Measurements from ENCODE around the gene OSGIN1. TPM values are rescaled to one million over a fixed set of nuclear protein-coding genes. Genes with fewer than 3 reads are reported as not detected.

Gene OSGIN1
- total and polyA plus RNA-seq, 3 donors from 2014 or later, result 12.3 to 18.5 (median 13.5) TPM

DNA sequence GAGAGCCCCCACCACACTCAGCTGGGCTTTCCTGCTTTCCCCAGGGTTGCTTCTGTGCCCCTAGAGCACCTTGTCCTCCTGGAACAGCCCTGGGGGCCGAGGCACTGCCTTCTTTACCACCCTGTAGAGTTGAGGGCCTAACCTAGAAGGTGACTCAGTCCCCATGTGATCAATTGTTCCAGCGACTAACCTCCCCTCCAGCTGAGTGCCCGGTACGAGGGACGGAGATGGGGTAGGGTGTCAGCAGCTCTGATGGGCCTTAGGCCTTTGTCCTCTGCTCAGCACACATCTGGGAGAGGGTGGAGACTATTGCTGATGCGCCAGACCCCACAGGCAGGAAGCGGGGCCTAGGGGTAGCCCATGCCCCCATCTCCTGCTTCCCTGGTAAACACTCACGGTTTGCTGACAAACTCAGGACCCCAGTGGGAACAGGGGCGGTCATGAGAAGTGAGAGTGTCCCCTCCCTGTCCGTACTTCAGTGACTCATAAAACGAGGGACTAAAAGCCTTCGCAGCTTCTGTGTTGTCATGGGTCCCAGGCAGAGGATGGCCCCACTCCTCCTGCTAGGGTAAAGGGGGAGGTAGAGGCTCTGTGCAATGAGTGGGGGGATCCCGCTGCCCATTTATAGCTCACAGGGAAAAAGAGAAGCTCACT, 48.1 kb downstream of the OSGIN1 start:
- no peaks in the 10 kb centered on the region for H3K27me3 ChIP-seq
- TF ChIP-seq, protein P1, sequence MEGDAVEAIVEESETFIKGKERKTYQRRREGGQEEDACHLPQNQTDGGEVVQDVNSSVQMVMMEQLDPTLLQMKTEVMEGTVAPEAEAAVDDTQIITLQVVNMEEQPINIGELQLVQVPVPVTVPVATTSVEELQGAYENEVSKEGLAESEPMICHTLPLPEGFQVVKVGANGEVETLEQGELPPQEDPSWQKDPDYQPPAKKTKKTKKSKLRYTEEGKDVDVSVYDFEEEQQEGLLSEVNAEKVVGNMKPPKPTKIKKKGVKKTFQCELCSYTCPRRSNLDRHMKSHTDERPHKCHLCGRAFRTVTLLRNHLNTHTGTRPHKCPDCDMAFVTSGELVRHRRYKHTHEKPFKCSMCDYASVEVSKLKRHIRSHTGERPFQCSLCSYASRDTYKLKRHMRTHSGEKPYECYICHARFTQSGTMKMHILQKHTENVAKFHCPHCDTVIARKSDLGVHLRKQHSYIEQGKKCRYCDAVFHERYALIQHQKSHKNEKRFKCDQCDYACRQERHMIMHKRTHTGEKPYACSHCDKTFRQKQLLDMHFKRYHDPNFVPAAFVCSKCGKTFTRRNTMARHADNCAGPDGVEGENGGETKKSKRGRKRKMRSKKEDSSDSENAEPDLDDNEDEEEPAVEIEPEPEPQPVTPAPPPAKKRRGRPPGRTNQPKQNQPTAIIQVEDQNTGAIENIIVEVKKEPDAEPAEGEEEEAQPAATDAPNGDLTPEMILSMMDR (IDR thresholded peaks at IDR 0.05), result no peak
- no peak for TF ChIP-seq POLR2A (IDR thresholded peaks at IDR 0.05)

DNA sequence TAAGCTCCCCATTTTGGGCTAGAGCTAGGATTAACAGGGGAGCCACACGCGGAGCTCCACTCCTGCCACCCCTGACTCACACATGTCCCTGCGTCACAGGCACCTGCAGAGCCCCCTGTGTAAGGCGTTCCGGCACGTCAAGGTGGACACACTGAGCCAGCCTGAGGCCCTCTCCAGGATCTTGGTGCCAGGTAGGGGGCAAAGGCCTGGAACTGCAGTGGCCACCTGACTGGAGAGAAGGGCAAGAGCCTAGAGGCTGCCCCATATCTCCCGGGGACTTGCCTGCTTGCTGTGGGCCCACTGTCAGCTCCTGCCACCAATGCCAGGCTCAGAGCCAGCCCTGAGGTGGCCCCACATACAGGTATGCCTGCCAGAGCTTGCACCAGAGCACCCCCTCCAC, 48.7 kb downstream of the OSGIN1 start:
- TF ChIP-seq, protein P1 (IDR thresholded peaks at IDR 0.05), result no peak
- no peak for TF ChIP-seq POLR2A (IDR thresholded peaks at IDR 0.05)
- DNase-seq, result no peak
- 90 to 100% methylated on average over 6 of the region's 7 CpGs for WGBS, 2 donors
- Histone ChIP-seq H3K36me3 (ENCODE audit: low read depth, missing control alignments) (no peaks in the 10 kb centered on the region), H3K9me3 (no peaks in the 10 kb centered on the region), H3K27ac (no peak overlapping the region), H3K4me3 (no peak overlapping the region), H3K4me1 (no peaks in the 10 kb centered on the region), H3K27me3 (no peaks in the 10 kb centered on the region)
- intact Hi-C loops (cut with DNase I; ENCODE audit: low total_unique reads), result no loop called here

More for the DNA sequence above, 48.1 kb downstream of the OSGIN1 start:
- WGBS, 2 donors, result 88 to 91% methylated on average over 10 to 13 of the region's 13 CpGs
- no peak overlapping the region for H3K4me3 ChIP-seq
- intact Hi-C loops (cut with DNase I; ENCODE audit: low total_unique reads), result no loop called here
- no peaks in the 10 kb centered on the region for H3K4me1 ChIP-seq
- H3K36me3 ChIP-seq (ENCODE audit: low read depth, missing control alignments), result no peaks in the 10 kb centered on the region
- H3K27ac ChIP-seq, result no peak overlapping the region
- DNase-seq, result no peak
- no peaks in the 10 kb centered on the region for H3K9me3 ChIP-seq

DNA sequence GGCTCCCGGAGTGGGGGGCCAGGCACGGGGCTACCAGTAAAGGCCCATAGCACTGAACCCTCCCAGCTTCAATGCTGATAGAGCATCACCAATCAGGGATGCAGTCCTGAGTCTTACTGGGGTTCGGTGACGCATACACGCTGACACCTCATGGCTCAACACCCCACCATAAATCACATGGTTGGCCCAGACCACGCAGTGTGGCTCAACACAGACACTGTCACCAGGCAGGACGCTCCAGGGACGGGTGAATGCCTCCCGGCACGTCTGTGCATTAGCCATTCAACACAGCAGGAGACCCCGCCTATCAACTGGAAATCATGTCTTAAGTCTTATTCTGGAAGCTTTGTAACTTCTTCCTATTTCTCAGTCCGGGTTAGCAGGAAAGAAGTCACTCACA, 50.0 kb downstream of the OSGIN1 start:
- no peak overlapping the region for H3K27ac ChIP-seq
- no peaks in the 10 kb centered on the region for H3K9me3 ChIP-seq
- H3K27me3 ChIP-seq, result no peaks in the 10 kb centered on the region
- intact Hi-C loops (cut with DNase I; ENCODE audit: low total_unique reads), result no loop called here
- H3K36me3 ChIP-seq (ENCODE audit: low read depth, missing control alignments), result no peaks in the 10 kb centered on the region
- no peak overlapping the region for H3K4me3 ChIP-seq
- TF ChIP-seq, protein P1 (IDR thresholded peaks at IDR 0.05), result no peak
- no peak for TF ChIP-seq POLR2A (IDR thresholded peaks at IDR 0.05)
- 82 to 87% methylated on average over 12 of the region's 12 CpGs for WGBS, 2 donors
- no peak for DNase-seq
- no peaks in the 10 kb centered on the region for H3K4me1 ChIP-seq

DNA sequence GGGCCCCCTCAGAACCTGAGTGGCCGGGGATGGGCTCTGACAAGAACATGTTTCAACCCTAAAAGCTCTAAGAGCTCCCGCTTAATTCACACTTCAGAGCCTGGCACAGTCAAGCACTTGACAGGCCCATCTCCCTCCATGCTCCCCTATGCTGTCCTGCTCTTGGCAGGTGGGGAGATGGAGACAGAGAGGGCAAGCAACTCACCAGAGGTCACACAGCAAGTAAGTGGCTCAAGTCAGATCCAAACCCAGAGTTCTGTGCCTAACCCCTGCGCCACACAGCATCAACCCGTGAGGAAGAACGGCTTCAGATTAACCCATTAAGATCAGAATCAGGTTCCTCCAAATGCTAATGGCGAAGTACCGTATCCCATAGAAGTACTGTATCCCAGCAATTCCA, 51.4 kb downstream of the OSGIN1 start:
- Histone ChIP-seq H3K27me3 (no peaks in the 10 kb centered on the region), H3K9me3 (no peaks in the 10 kb centered on the region), H3K4me3 (no peak overlapping the region), H3K27ac (no peak overlapping the region), H3K36me3 (ENCODE audit: low read depth, missing control alignments) (no peaks in the 10 kb centered on the region), H3K4me1 (no peaks in the 10 kb centered on the region)
- no peak for DNase-seq
- intact Hi-C loops (cut with DNase I; ENCODE audit: low total_unique reads), result no loop called here
- no peak for TF ChIP-seq POLR2A (IDR thresholded peaks at IDR 0.05)
- WGBS, 2 donors, result 75 to 79% methylated on average over 5 to 7 of the region's 7 CpGs

DNA sequence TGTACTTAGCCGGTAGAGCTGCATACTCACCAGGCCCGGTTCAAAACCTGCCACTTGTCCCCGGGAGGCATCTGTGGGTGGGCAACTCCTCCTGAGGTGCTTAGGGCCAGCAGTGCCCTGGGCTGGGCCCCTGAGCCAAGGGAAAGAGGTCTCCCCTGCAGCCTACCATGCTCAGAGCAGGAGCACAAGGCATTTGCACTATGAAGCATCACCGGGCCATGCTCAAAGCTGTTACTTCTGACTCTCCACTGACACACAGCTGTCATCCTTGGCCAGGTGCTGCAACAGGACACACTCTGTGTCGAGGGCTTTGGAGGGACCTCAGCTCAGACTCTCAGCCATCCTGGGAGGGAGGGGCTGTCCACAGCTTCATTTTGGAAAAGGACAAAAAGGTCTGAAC, 52.4 kb downstream of the OSGIN1 start:
- Histone ChIP-seq H3K36me3 (ENCODE audit: low read depth, missing control alignments) (no peaks in the 10 kb centered on the region), H3K9me3 (no peaks in the 10 kb centered on the region), H3K27ac (no peak overlapping the region), H3K27me3 (no peaks in the 10 kb centered on the region), H3K4me1 (no peaks in the 10 kb centered on the region), H3K4me3 (no peak overlapping the region)
- DNase-seq, result no peak
- 77 to 85% methylated on average over 5 of the region's 5 CpGs for WGBS, 2 donors
- TF ChIP-seq POLR2A (IDR thresholded peaks at IDR 0.05), result no peak
- TF ChIP-seq, protein P1 (IDR thresholded peaks at IDR 0.05), result no peak
- intact Hi-C loops (cut with DNase I; ENCODE audit: low total_unique reads), result no loop called here
